ENCODE results near the gene TUBA3E.
A peak's percentile ranks its signal among the peaks of the same experiment; 100 is the strongest.
"Not testable (repeated sequence)": the region's sequence is repeated elsewhere in the genome, so short reads cannot be mapped to it uniquely, and the experiment has no call there.

TUBA3E gene

GRCh38 chr2:130190237-130190636, 8.0 kb downstream of the TUBA3E start:
- no peak for DNase-seq

GRCh38 chr2:130188958-130189357, 9.3 kb downstream of the TUBA3E start:
- DNase-seq = not testable (repeated sequence)

GRCh38 chr2:130187859-130188792, 10.1 kb downstream of the TUBA3E start:
- DNase-seq = not testable (repeated sequence)

GRCh38 chr2:130187268-130187667, 11.0 kb downstream of the TUBA3E start:
- no peak for DNase-seq

- DNase-seq = no peak
Measured at GRCh38 chr2:130186391-130186790, 11.8 kb downstream of the TUBA3E start.

- no peak for DNase-seq
Measured at GRCh38 chr2:130185896-130186295, 12.3 kb downstream of the TUBA3E start.

- no peak for DNase-seq
Measured at GRCh38 chr2:130185436-130185835, 12.8 kb downstream of the TUBA3E start.

- peak in 1 of 2 experiments; percentile 31 for DNase-seq
Measured at GRCh38 chr2:130183512-130184373, 14.5 kb downstream of the TUBA3E start.

GRCh38 chr2:130182826-130183511, 15.3 kb downstream of the TUBA3E start:
- not testable (repeated sequence) for DNase-seq

GRCh38 chr2:130181880-130182682, 16.2 kb downstream of the TUBA3E start, which contains the start of gene MZT2B:
Gene MZT2B (plus strand): TSS chr2:130182262. CDS start chr2:130182283, 21 bp downstream.
- peak; percentile 72 to 90 for DNase-seq

- DNase-seq = peak; percentile 90 to 96
Measured at GRCh38 chr2:130181325-130181879, 16.8 kb downstream of the TUBA3E start, which contains the start of gene SMPD4. Gene SMPD4 (minus strand): TSS chr2:130181602. CDS start chr2:130176592, 5,010 bp downstream.

GRCh38 chr2:130180404-130181324, 17.6 kb downstream of the TUBA3E start:
- DNase-seq = not testable (repeated sequence)

- DNase-seq = not testable (repeated sequence)
Measured at GRCh38 chr2:130174866-130175265, 23.4 kb downstream of the TUBA3E start.

GRCh38 chr2:130169896-130170295, 28.3 kb downstream of the TUBA3E start:
- DNase-seq = no peak

- not testable (repeated sequence) for DNase-seq
Measured at GRCh38 chr2:130169163-130169562, 29.1 kb downstream of the TUBA3E start.

- DNase-seq = not testable (repeated sequence)
Measured at GRCh38 chr2:130166611-130167010, 31.6 kb downstream of the TUBA3E start.

GRCh38 chr2:130165293-130166016, 32.8 kb downstream of the TUBA3E start:
- no peak for DNase-seq

GRCh38 chr2:130162968-130163367, 35.3 kb downstream of the TUBA3E start:
- no peak for DNase-seq

GRCh38 chr2:130162486-130162885, 35.8 kb downstream of the TUBA3E start:
- DNase-seq = not testable (repeated sequence)
